K562 (cell line): ENCODE measurements around the gene RYR3. TPM values are rescaled to one million over a fixed set of nuclear protein-coding genes. Genes with fewer than 3 reads are reported as not detected.

ENCODE experiments used
- ATAC-seq: fragments of 200-7000 bp; cut with Tn5 transposase; 3 replicates; pipeline ENCODE4 v1.9.1; 2020; ENCODE audit warnings: moderate library complexity
- BruUV-seq: library from RNA; stranded (reverse); fragments of 400-500 nt; replicated peaks from 2 replicates; lab custom pipeline; 2021; lab: Mats Ljungman, UMichigan
- CTCF ChIA-PET: fragments of 300-600 bp; formaldehyde crosslinking; extraction: SDS; loops from one replicate; lab custom pipeline; 2021; ENCODE audit warnings: low intra/inter-chr PET ratio; lab: Yijun Ruan, JAX
- POLR2A ChIA-PET: fragments of 300-600, 350-650 bp; sonication (Branson Sonifier 250); formaldehyde crosslinking; extraction: SDS; loops from one replicate; lab custom pipeline; 2021; ENCODE audit warnings: antibody characterized with exemption, inconsistent platforms; lab: Yijun Ruan, JAX
- DNase-seq, 4 experiments: peaks; one replicate each; pipeline versions ENCODE4 v3.0.0 to v3.0.0-alpha.2; 2011 to 2018; ENCODE audit warnings: low spot score in 3 of 4, mixed read lengths in 3 of 4; ENCODE audit errors: extremely low read depth in 1 of 4
- FAIRE-seq: peaks from 2 replicates; lab custom pipeline; 2011; peaks lifted over from hg19 to GRCh38; lab: Jason Lieb, UNC
- H2AFZ ChIP-seq: 2 replicates; pipeline ENCODE4 v1.6.0; 2011; ENCODE audit warnings: low read depth, low read length, control low read depth, inconsistent platforms
- H3K27ac ChIP-seq: fragments of 200-600 bp; 3 replicates; pipeline ENCODE4 v1.8.0; 2011; ENCODE audit warnings: low read depth, mild to moderate bottlenecking, control low read depth, inconsistent platforms, low read length, moderate library complexity, mixed read lengths; ENCODE audit errors: extremely low read depth
- H3K27me3 ChIP-seq, 2 experiments: fragments of 300-600 bp in 1 of 2; 2 replicates in 1 of 2; 3 replicates in 1 of 2; pipeline versions ENCODE4 v1.6.0 to v1.8.0; 2011; ENCODE audit warnings: inconsistent platforms in 2 of 2, low read length in 2 of 2, mild to moderate bottlenecking in 1 of 2, mixed read lengths in 1 of 2, moderate library complexity in 1 of 2; ENCODE audit not compliant: control insufficient read depth in 2 of 2, insufficient read depth in 2 of 2
- H3K36me3 ChIP-seq: fragments of 300-600 bp; 3 replicates; pipeline ENCODE4 v1.8.0; 2011; ENCODE audit warnings: mild to moderate bottlenecking, low read length, inconsistent platforms; ENCODE audit not compliant: control insufficient read depth, insufficient read depth
- H3K4me1 ChIP-seq, 2 experiments: fragments of 200-600 bp in 1 of 2; replicated peaks in 1 of 2; 2 replicates in 1 of 2; 3 replicates in 1 of 2; pipeline versions ENCODE4 v1.5.1 to v1.8.0; 2011; ENCODE audit warnings: inconsistent platforms in 2 of 2, low read length in 2 of 2, mild to moderate bottlenecking in 1 of 2, mixed read lengths in 1 of 2, moderate library complexity in 1 of 2; ENCODE audit not compliant: control insufficient read depth in 2 of 2, insufficient read depth in 2 of 2
- H3K4me2 ChIP-seq: 2 replicates; pipeline ENCODE4 v1.6.1; 2011; ENCODE audit warnings: low read length, control low read depth, inconsistent platforms, mixed read lengths; ENCODE audit not compliant: insufficient read depth
- H3K4me3 ChIP-seq: fragments of 200-600 bp; sonication (generic), shearing (Covaris generic); 2 replicates; pipeline ENCODE4 v1.5.1; 2016; ENCODE audit warnings: control low read depth, inconsistent platforms
- H3K79me2 ChIP-seq: fragments of 200-600 bp; 3 replicates; pipeline ENCODE4 v1.8.0; 2011; ENCODE audit warnings: low read length, inconsistent platforms; ENCODE audit not compliant: control insufficient read depth, insufficient read depth
- H3K9ac ChIP-seq, 2 experiments: 2 replicates each; pipeline versions ENCODE4 v1.6.0 to v1.6.1; 2011; ENCODE audit warnings: low read depth in 2 of 2, low read length in 2 of 2, control low read depth in 1 of 2, inconsistent platforms in 1 of 2, mild to moderate bottlenecking in 1 of 2, mixed read lengths in 1 of 2; ENCODE audit not compliant: insufficient read depth in 1 of 2
- H3K9me1 ChIP-seq: one replicate; pipeline ENCODE4 v1.6.0; 2011; ENCODE audit warnings: inconsistent platforms, mild to moderate bottlenecking, low read length, moderate library complexity; ENCODE audit not compliant: control insufficient read depth, insufficient read depth
- H3K9me3 ChIP-seq: replicated peaks from 2 replicates; pipeline ENCODE4 v1.5.1; 2011; ENCODE audit warnings: low read depth, low read length, inconsistent platforms; ENCODE audit not compliant: control insufficient read depth, insufficient read depth
- H4K20me1 ChIP-seq: replicated peaks from 2 replicates; pipeline ENCODE4 v1.6.1; 2011; ENCODE audit warnings: low read length, inconsistent platforms, mixed read lengths; ENCODE audit not compliant: control insufficient read depth, insufficient read depth
- ASH1L ChIP-seq: fragments of 450-650 bp; IDR thresholded peaks from 2 replicates; pipeline ENCODE4 v1.6.1; 2018; ENCODE audit warnings: borderline replicate concordance, mild to moderate bottlenecking, low read depth; ENCODE audit not compliant: partially characterized antibody
- CAMTA2 ChIP-seq: fragments of 250-450 bp; sonication (Bioruptor Pico); conservative IDR thresholded peaks from 2 replicates; pipeline ENCODE4 v1.5.1; 2022
- ELF2 ChIP-seq: fragments of 250-450 bp; sonication (Bioruptor Pico); IDR thresholded peaks from 2 replicates; pipeline ENCODE4 v1.5.0; 2021; ENCODE audit warnings: mild to moderate bottlenecking
- NCOA4 ChIP-seq: fragments of 450-650 bp; IDR thresholded peaks from 2 replicates; pipeline ENCODE4 v1.6.1; 2018; ENCODE audit warnings: mild to moderate bottlenecking; ENCODE audit not compliant: partially characterized antibody
- NUFIP1 ChIP-seq: fragments of 450-650 bp; IDR thresholded peaks from 2 replicates; pipeline ENCODE4 v1.6.1; 2018; ENCODE audit not compliant: partially characterized antibody
- ZBTB43 ChIP-seq: sonication (generic); formaldehyde crosslinking; IDR thresholded peaks from 2 replicates; pipeline ENCODE4 v1.8.0; 2023; ENCODE audit warnings: mild to moderate bottlenecking, missing genetic modification reagents
- ZNF551 ChIP-seq: fragments of 250-450 bp; sonication (Bioruptor Pico); IDR thresholded peaks from 2 replicates; pipeline ENCODE4 v1.5.0; 2021; ENCODE audit warnings: mild to moderate bottlenecking, moderate library complexity
- ZNF57 ChIP-seq: fragments of 450-650 bp; formaldehyde crosslinking; IDR thresholded peaks from 2 replicates; pipeline ENCODE4 v1.4.0; 2020; ENCODE audit warnings: mild to moderate bottlenecking, moderate library complexity
- WGBS: fragments of 100-300 bp; shearing (Covaris generic); methylation state at CpG from one replicate; pipeline ENCODE4 v1.1.6; 2016; ENCODE audit warnings: low coverage, mixed read lengths; ENCODE audit not compliant: insufficient coverage; ENCODE audit errors: missing lambda C conversion rate; 5-methylcytosine and 5-hydroxymethylcytosine counted together
- in situ Hi-C: fragments of 300-500 bp; cut with MboI; formaldehyde crosslinking; loops from 4 replicates; pipeline ENCODE4 v1.15.0; 2018; ENCODE audit warnings: inconsistent platforms, mixed read lengths
- intact Hi-C: fragments of 100-400 bp; cut with micrococcal nuclease; formaldehyde crosslinking; loops from 2 replicates; pipeline ENCODE4 v1.14.2; 2022
- polyA plus RNA-seq, 8 experiments: library from polyadenylated mRNA; depleted of rRNA in 4 of 8; stranded (reverse) in 5 of 8; unstranded in 3 of 8; fragments of >200 nt; fragmentation: Nextera tagmentation in 2 of 8; fragmentation: Illumina TruSeq in 1 of 8; extraction: Ambion mirVana in 2 of 8; extraction: Trizol in 1 of 8; gene quantifications; 2 replicates each; pipeline versions ENCODE4 v1.2.1 to v1.2.3, GENCODE V29; 2011 to 2014; ENCODE audit warnings: inconsistent platforms in 1 of 8, missing spikeins in 1 of 8
- total RNA-seq, 7 experiments: library from RNA; depleted of rRNA in 6 of 7; stranded (reverse); fragments of >200 nt in 6 of 7; fragmentation: Illumina TruSeq in 2 of 7; extraction: Trizol in 2 of 7; gene quantifications; 2 replicates each; pipeline versions ENCODE4 v1.2.1 to v1.2.3, GENCODE V29; 2011 to 2021; ENCODE audit warnings: low replicate concordance in 1 of 7

RYR3 gene
- total and polyA plus RNA-seq, 9 of the 15 experiments (the other 6 are each of a cell fraction or from before 2014, with no cell fraction given) = 0.04 TPM; not detected in 8

GRCh38 chr15:33330931-33331330, 20.2 kb downstream of the RYR3 start:
- Histone ChIP-seq H3K79me2 (no peaks in the 10 kb centered on the region), H3K9me1 (no peaks in the 10 kb centered on the region), H3K9ac (no peak overlapping the region), H3K4me2 (no peak overlapping the region), H3K27me3 (no peaks in the 10 kb centered on the region), H4K20me1 (no peaks in the 10 kb centered on the region), H3K36me3 (no peaks in the 10 kb centered on the region), H3K4me3 (no peak overlapping the region), H3K4me1 (no peaks in the 10 kb centered on the region), H2AFZ (no peak overlapping the region), H3K27ac (no peak overlapping the region), H3K9me3 (no peaks in the 10 kb centered on the region)
- ChIA-PET POLR2A (interaction anchor here (0.6 kb wide), 1 partner anchor 376 kb away, joined by 3 read pairs; no protein-coding TSS in a partner anchor), CTCF (no interaction called here)
- 0% methylated on average over 3 of the region's 3 CpGs for WGBS
- ATAC-seq (no peak), FAIRE-seq (no peak), DNase-seq (no peak)
- TF ChIP-seq NCOA4 (no peak), CAMTA2 (CRISPR knock-in tag) (no peak), ELF2 (no peak), ASH1L (no peak), ZNF57 (CRISPR knock-in tag) (no peak), ZNF551 (no peak), ZBTB43 (CRISPR knock-in tag) (no peak), NUFIP1 (no peak)
- in situ Hi-C loops (no loop called here), intact Hi-C loops (no loop called here)
- no TSS peak for BruUV-seq
